HepG2 (cell line): Measurements from ENCODE around the gene SERPINA3. TPM values are rescaled to one million over a fixed set of nuclear protein-coding genes. Genes with fewer than 3 reads are reported as not detected.
A peak's percentile ranks its signal among the peaks of the same experiment; 100 is the strongest.

ENCODE experiments used
- CREB1 ChIP-seq, 2 experiments: fragments of 450-650 bp in 1 of 2; IDR thresholded peaks; 2 replicates each; pipeline ENCODE4 v1.6.1; 2016 to 2017; ENCODE audit warnings: control low read depth in 1 of 2, mild to moderate bottlenecking in 1 of 2, missing compliant biosample characterization in 1 of 2, missing genetic modification characterization in 1 of 2
- ERF ChIP-seq: IDR thresholded peaks from 2 replicates; pipeline ENCODE4 v1.6.1; 2018; ENCODE audit warnings: missing biosample characterization, missing genetic modification reagents
- ETV5 ChIP-seq: IDR thresholded peaks from 2 replicates; pipeline ENCODE4 v1.6.1; 2018; ENCODE audit warnings: missing biosample characterization, missing genetic modification reagents, inconsistent platforms, borderline replicate concordance
- NR2C2 ChIP-seq: sonication (generic); formaldehyde crosslinking; IDR thresholded peaks from 2 replicates; pipeline ENCODE4 v1.4.0; 2020; ENCODE audit warnings: missing genetic modification reagents, mild to moderate bottlenecking, moderate library complexity, borderline replicate concordance
- SIX1 ChIP-seq: sonication (generic); formaldehyde crosslinking; IDR thresholded peaks from 2 replicates; pipeline ENCODE4 v1.4.0; 2020; ENCODE audit warnings: missing genetic modification reagents, borderline replicate concordance
- TBX2 ChIP-seq: sonication (generic); formaldehyde crosslinking; IDR thresholded peaks from 2 replicates; pipeline ENCODE4 v1.5.0; 2020; ENCODE audit warnings: missing genetic modification reagents, mild to moderate bottlenecking, borderline replicate concordance
- ZNF225 ChIP-seq: sonication (generic); formaldehyde crosslinking; IDR thresholded peaks from 2 replicates; pipeline ENCODE4 v1.4.0; 2020; ENCODE audit warnings: mild to moderate bottlenecking, missing genetic modification reagents
- ZNF292 ChIP-seq: sonication (generic); formaldehyde crosslinking; IDR thresholded peaks from 2 replicates; pipeline ENCODE4 v1.8.1; 2022; ENCODE audit warnings: mild to moderate bottlenecking, low read depth, missing genetic modification reagents, borderline replicate concordance
- ZNF3 ChIP-seq: IDR thresholded peaks from 2 replicates; pipeline ENCODE4 v1.7.0; 2017; ENCODE audit warnings: inconsistent platforms
- ZNF619 ChIP-seq: sonication (generic); formaldehyde crosslinking; IDR thresholded peaks from 2 replicates; pipeline ENCODE4 v1.4.0; 2020; ENCODE audit warnings: mild to moderate bottlenecking, missing genetic modification reagents
- ZNF652 ChIP-seq: IDR thresholded peaks from 2 replicates; pipeline ENCODE4 v1.6.1; 2016; ENCODE audit warnings: low read depth, borderline replicate concordance
- ZNF720 ChIP-seq: sonication (generic); formaldehyde crosslinking; IDR thresholded peaks from 2 replicates; pipeline ENCODE4 v1.4.0; 2020; ENCODE audit warnings: missing genetic modification reagents
- polyA plus RNA-seq, 8 experiments: library from polyadenylated mRNA; depleted of rRNA in 3 of 8; stranded (reverse) in 7 of 8; unstranded in 1 of 8; fragments of >200 nt; fragmentation: Illumina TruSeq in 4 of 8; extraction: Trizol in 4 of 8; gene quantifications; 2 replicates each; pipeline versions ENCODE4 v1.2.1 to v1.2.3, GENCODE V29; 2011 to 2016; ENCODE audit warnings: low read depth in 4 of 8, missing spikeins in 1 of 8, mixed read lengths in 1 of 8; ENCODE audit not compliant: insufficient read depth in 1 of 8
- total RNA-seq, 5 experiments: library from RNA; depleted of rRNA; stranded (reverse); fragments of >200 nt; fragmentation: Illumina TruSeq; extraction: Trizol; gene quantifications; 2 replicates each; pipeline ENCODE4 v1.2.3, GENCODE V29; 2016; ENCODE audit warnings: low read depth in 1 of 5
- TF ChIP-seq, protein P1 (sequence below): sonication (generic); formaldehyde crosslinking; IDR thresholded peaks from 2 replicates; pipeline ENCODE4 v1.5.0; 2020; ENCODE audit warnings: missing genetic modification reagents
- TF ChIP-seq, protein P2 (sequence below): sonication (generic); formaldehyde crosslinking; IDR thresholded peaks from 2 replicates; pipeline ENCODE4 v1.9.0; 2021; ENCODE audit warnings: mild to moderate bottlenecking, missing genetic modification reagents
- TF ChIP-seq, protein P3 (sequence below), 2 experiments: sonication (generic) in 1 of 2; formaldehyde crosslinking in 1 of 2; IDR thresholded peaks; 2 replicates each; pipeline versions ENCODE4 v1.6.1 to v1.9.0; 2014 to 2022; ENCODE audit warnings: antibody characterized with exemption in 1 of 2, borderline replicate concordance in 1 of 2, inconsistent platforms in 1 of 2, low read depth in 1 of 2, missing genetic modification reagents in 1 of 2

Gene SERPINA3
- total and polyA plus RNA-seq, 2 of the 13 experiments (the other 11 are each of a cell fraction or from before 2014, with no cell fraction given), result 825 to 2,200 TPM

DNA sequence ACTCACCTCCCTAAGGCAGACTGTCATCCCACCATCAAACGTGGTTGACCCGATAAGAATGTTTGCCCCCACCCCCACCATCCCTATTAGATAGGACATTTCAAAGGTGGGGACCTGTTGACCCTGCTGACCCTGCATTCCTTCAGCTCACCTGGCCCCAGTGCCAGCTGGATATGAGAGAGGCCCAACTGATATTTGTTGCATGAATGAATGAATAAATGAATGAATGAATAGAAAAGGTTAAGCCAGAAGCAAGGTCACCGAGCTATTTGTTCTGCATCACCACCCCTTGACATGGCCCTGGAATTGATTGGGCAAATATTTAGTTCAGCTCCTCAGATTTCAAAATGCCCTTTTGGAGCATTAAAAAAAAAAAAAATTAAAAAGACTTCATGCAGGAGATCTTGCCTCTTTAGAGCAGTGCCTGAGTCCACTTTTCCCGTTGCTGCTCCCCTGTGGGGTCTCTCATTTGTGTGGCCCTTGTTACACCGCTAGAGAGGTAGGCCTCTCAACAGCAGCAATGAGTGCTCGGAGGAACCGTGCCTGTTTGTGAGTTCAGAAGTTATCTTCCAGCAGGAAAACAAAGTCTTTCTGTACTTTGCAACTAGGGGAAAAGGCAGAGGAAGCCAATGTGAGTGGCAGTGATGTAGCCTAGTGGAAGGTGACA, 39.4 kb upstream of the SERPINA3 start (continued):
- no peak for TF ChIP-seq ZNF3 (CRISPR knock-in tag)
- TF ChIP-seq ZNF720, result no peak
- TF ChIP-seq ETV5 (CRISPR knock-in tag), result peak; percentile 44; the same call in 1 of the 2 replicates
- peak; percentile 89 for TF ChIP-seq SIX1 (CRISPR knock-in tag)
- TF ChIP-seq ZNF652 (CRISPR knock-in tag), result no peak
- no peak for TF ChIP-seq ZNF225 (CRISPR knock-in tag)
- TF ChIP-seq ZNF292 (CRISPR knock-in tag), result peak; percentile 39; the same call in 1 of the 2 replicates
- TF ChIP-seq, protein P1, sequence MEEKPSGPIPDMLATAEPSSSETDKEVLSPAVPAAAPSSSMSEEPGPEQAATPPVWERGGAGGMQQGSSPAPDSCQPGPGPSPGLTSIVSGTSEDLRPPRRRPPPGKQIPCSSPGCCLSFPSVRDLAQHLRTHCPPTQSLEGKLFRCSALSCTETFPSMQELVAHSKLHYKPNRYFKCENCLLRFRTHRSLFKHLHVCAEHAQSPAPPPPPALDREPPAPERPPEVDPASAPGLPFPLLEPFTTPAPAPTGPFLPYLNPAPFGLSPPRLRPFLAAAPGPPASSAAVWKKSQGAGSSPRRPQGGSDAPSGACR (CRISPR knock-in tag), result peak; percentile 26; the same call in 1 of the 2 replicates
- no peak for TF ChIP-seq ZNF619 (CRISPR knock-in tag)
- no peak for TF ChIP-seq CREB1 (IDR thresholded peaks at IDR 0.05)
- TF ChIP-seq CREB1 (CRISPR knock-in tag; IDR thresholded peaks at IDR 0.05), result peak; percentile 80
- peak; percentile 15; the same call in 1 of the 2 replicates for TF ChIP-seq ERF
- TF ChIP-seq, protein P2, sequence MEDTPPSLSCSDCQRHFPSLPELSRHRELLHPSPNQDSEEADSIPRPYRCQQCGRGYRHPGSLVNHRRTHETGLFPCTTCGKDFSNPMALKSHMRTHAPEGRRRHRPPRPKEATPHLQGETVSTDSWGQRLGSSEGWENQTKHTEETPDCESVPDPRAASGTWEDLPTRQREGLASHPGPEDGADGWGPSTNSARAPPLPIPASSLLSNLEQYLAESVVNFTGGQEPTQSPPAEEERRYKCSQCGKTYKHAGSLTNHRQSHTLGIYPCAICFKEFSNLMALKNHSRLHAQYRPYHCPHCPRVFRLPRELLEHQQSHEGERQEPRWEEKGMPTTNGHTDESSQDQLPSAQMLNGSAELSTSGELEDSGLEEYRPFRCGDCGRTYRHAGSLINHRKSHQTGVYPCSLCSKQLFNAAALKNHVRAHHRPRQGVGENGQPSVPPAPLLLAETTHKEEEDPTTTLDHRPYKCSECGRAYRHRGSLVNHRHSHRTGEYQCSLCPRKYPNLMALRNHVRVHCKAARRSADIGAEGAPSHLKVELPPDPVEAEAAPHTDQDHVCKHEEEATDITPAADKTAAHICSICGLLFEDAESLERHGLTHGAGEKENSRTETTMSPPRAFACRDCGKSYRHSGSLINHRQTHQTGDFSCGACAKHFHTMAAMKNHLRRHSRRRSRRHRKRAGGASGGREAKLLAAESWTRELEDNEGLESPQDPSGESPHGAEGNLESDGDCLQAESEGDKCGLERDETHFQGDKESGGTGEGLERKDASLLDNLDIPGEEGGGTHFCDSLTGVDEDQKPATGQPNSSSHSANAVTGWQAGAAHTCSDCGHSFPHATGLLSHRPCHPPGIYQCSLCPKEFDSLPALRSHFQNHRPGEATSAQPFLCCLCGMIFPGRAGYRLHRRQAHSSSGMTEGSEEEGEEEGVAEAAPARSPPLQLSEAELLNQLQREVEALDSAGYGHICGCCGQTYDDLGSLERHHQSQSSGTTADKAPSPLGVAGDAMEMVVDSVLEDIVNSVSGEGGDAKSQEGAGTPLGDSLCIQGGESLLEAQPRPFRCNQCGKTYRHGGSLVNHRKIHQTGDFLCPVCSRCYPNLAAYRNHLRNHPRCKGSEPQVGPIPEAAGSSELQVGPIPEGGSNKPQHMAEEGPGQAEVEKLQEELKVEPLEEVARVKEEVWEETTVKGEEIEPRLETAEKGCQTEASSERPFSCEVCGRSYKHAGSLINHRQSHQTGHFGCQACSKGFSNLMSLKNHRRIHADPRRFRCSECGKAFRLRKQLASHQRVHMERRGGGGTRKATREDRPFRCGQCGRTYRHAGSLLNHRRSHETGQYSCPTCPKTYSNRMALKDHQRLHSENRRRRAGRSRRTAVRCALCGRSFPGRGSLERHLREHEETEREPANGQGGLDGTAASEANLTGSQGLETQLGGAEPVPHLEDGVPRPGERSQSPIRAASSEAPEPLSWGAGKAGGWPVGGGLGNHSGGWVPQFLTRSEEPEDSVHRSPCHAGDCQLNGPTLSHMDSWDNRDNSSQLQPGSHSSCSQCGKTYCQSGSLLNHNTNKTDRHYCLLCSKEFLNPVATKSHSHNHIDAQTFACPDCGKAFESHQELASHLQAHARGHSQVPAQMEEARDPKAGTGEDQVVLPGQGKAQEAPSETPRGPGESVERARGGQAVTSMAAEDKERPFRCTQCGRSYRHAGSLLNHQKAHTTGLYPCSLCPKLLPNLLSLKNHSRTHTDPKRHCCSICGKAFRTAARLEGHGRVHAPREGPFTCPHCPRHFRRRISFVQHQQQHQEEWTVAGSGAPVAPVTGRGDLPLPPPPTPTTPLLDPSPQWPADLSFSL, result peak; percentile 55; the same call in 1 of the 2 replicates
- TF ChIP-seq, protein P3, sequence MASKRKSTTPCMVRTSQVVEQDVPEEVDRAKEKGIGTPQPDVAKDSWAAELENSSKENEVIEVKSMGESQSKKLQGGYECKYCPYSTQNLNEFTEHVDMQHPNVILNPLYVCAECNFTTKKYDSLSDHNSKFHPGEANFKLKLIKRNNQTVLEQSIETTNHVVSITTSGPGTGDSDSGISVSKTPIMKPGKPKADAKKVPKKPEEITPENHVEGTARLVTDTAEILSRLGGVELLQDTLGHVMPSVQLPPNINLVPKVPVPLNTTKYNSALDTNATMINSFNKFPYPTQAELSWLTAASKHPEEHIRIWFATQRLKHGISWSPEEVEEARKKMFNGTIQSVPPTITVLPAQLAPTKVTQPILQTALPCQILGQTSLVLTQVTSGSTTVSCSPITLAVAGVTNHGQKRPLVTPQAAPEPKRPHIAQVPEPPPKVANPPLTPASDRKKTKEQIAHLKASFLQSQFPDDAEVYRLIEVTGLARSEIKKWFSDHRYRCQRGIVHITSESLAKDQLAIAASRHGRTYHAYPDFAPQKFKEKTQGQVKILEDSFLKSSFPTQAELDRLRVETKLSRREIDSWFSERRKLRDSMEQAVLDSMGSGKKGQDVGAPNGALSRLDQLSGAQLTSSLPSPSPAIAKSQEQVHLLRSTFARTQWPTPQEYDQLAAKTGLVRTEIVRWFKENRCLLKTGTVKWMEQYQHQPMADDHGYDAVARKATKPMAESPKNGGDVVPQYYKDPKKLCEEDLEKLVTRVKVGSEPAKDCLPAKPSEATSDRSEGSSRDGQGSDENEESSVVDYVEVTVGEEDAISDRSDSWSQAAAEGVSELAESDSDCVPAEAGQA (IDR thresholded peaks at IDR 0.05; ENCODE audit: low read depth), result no peak
- TF ChIP-seq, protein P3 (CRISPR knock-in tag; IDR thresholded peaks at IDR 0.05; ENCODE audit: borderline replicate concordance), result peak; percentile 10; the same call in 1 of the 2 replicates
- peak; percentile 75; the same call in 1 of the 2 replicates for TF ChIP-seq NR2C2 (CRISPR knock-in tag)
- TF ChIP-seq TBX2 (CRISPR knock-in tag), result peak; percentile 87
